ENCODE data around the gene CPEB3.

- TF ChIP-seq CTCF (IDR thresholded peaks at IDR 0.05) (no peak), TCF7L2 (IDR thresholded peaks at IDR 0.05; ENCODE audit: low read depth, low read length) (no peak)
Measured at GRCh38 chr10:92180399-92180798, 110.5 kb downstream of the CPEB3 start.
